Stimulated activated CD8-positive, alpha-beta memory T cell treated with anti-CD3 and anti-CD28 coated beads, Interleukin-7, amount 100 ng/mL, for 24 hours (primary cell): ENCODE measurements around the gene OSBPL9.

ENCODE experiments used
- DNase-seq: peaks from one replicate; pipeline ENCODE4 v3.0.0-alpha.2; 2020; ENCODE audit warnings: low read depth

Gene OSBPL9

GRCh38 chr1:51738681-51739080, 121.8 kb downstream of the OSBPL9 start:
- DNase-seq = no peak

GRCh38 chr1:51740652-51741051, 123.8 kb downstream of the OSBPL9 start:
- DNase-seq = no peak

- no peak for DNase-seq
These were observed 124.3 kb downstream of the OSBPL9 start for GRCh38 chr1:51741121-51741681.

- no peak for DNase-seq
These were observed 127.8 kb downstream of the OSBPL9 start for GRCh38 chr1:51744506-51745303.

- DNase-seq = no peak
These were observed 128.3 kb downstream of the OSBPL9 start for GRCh38 chr1:51745304-51745570.

GRCh38 chr1:51749151-51749550, 132.3 kb downstream of the OSBPL9 start:
- DNase-seq = no peak

- no peak for DNase-seq
These were observed 133.3 kb downstream of the OSBPL9 start for GRCh38 chr1:51750218-51750617.

- DNase-seq = no peak
These were observed 133.8 kb downstream of the OSBPL9 start for GRCh38 chr1:51750729-51751128.

- no peak for DNase-seq
These were observed 135.4 kb downstream of the OSBPL9 start for GRCh38 chr1:51752073-51752948.

GRCh38 chr1:51753969-51754368, 137.1 kb downstream of the OSBPL9 start:
- DNase-seq = no peak

GRCh38 chr1:51754666-51755065, 137.8 kb downstream of the OSBPL9 start:
- DNase-seq = no peak

GRCh38 chr1:51755437-51755836, 138.5 kb downstream of the OSBPL9 start:
- DNase-seq = no peak

GRCh38 chr1:51756290-51756689, 139.4 kb downstream of the OSBPL9 start:
- DNase-seq = no peak

- DNase-seq = no peak
These were observed 141.4 kb downstream of the OSBPL9 start for GRCh38 chr1:51758310-51758709.

GRCh38 chr1:51760872-51761271, 144.0 kb downstream of the OSBPL9 start:
- DNase-seq = no peak

GRCh38 chr1:51761351-51761750, 144.5 kb downstream of the OSBPL9 start:
- DNase-seq = no peak

GRCh38 chr1:51768971-51769588, 152.2 kb downstream of the OSBPL9 start:
- no peak for DNase-seq

GRCh38 chr1:51776408-51776807, 159.5 kb downstream of the OSBPL9 start:
- no peak for DNase-seq

- no peak for DNase-seq
These were observed 164.0 kb downstream of the OSBPL9 start for GRCh38 chr1:51780927-51781326.

- no peak for DNase-seq
These were observed 168.1 kb downstream of the OSBPL9 start for GRCh38 chr1:51784997-51785421.

- DNase-seq = no peak
These were observed 172.0 kb downstream of the OSBPL9 start for GRCh38 chr1:51788938-51789337.

GRCh38 chr1:51789342-51789741, 172.4 kb downstream of the OSBPL9 start:
- DNase-seq = no peak

- no peak for DNase-seq
These were observed 173.5 kb downstream of the OSBPL9 start for GRCh38 chr1:51790385-51790784.
